HEK293 (cell line): ENCODE results near the gene FILIP1.

Experiments used
- FEZF1 ChIP-seq: fragments of 450-650 bp; formaldehyde crosslinking; IDR thresholded peaks from 2 replicates; pipeline ENCODE4 v1.5.1; 2016; ENCODE audit warnings: missing biosample characterization, missing genetic modification characterization
- KLF16 ChIP-seq: fragments of 450-650 bp; formaldehyde crosslinking; IDR thresholded peaks from 2 replicates; pipeline ENCODE4 v1.5.1; 2017; ENCODE audit warnings: missing biosample characterization, missing genetic modification characterization
- KLF9 ChIP-seq: fragments of 450-650 bp; formaldehyde crosslinking; IDR thresholded peaks from 2 replicates; pipeline ENCODE4 v1.5.1; 2016; ENCODE audit warnings: missing biosample characterization, missing genetic modification characterization, low read depth
- MYNN ChIP-seq: fragments of 450-650 bp; formaldehyde crosslinking; IDR thresholded peaks from 2 replicates; pipeline ENCODE4 v1.5.1; 2016; ENCODE audit warnings: missing biosample characterization, missing genetic modification characterization, borderline replicate concordance
- OVOL3 ChIP-seq: fragments of 450-650 bp; formaldehyde crosslinking; IDR thresholded peaks from 2 replicates; pipeline ENCODE4 v1.5.1; 2016; ENCODE audit warnings: missing biosample characterization, missing genetic modification characterization
- SP3 ChIP-seq: fragments of 450-650 bp; formaldehyde crosslinking; IDR thresholded peaks from 2 replicates; pipeline ENCODE4 v1.5.1; 2016; ENCODE audit warnings: missing biosample characterization, missing genetic modification characterization
- SP7 ChIP-seq: fragments of 450-650 bp; formaldehyde crosslinking; IDR thresholded peaks from 2 replicates; pipeline ENCODE4 v1.5.1; 2016; ENCODE audit warnings: missing biosample characterization, missing genetic modification characterization
- TCF7L2 ChIP-seq: IDR thresholded peaks from 2 replicates; pipeline ENCODE4 v1.6.1; 2011; ENCODE audit warnings: low read depth, mild to moderate bottlenecking, inconsistent platforms, low read length, moderate library complexity, borderline replicate concordance
- ZEB2 ChIP-seq: fragments of 450-650 bp; formaldehyde crosslinking; IDR thresholded peaks from 2 replicates; pipeline ENCODE4 v1.5.1; 2016; ENCODE audit warnings: missing biosample characterization, missing genetic modification characterization
- ZNF10 ChIP-seq: fragments of 450-650 bp; formaldehyde crosslinking; IDR thresholded peaks from 2 replicates; pipeline ENCODE4 v1.5.1; 2017; ENCODE audit warnings: missing biosample characterization, missing genetic modification characterization
- ZNF112 ChIP-seq: fragments of 450-650 bp; formaldehyde crosslinking; IDR thresholded peaks from 2 replicates; pipeline ENCODE4 v1.5.0; 2017; ENCODE audit warnings: missing biosample characterization, missing genetic modification characterization
- ZNF155 ChIP-seq: fragments of 450-650 bp; formaldehyde crosslinking; IDR thresholded peaks from 2 replicates; pipeline ENCODE4 v1.5.1; 2016; ENCODE audit warnings: missing biosample characterization, missing genetic modification characterization
- ZNF157 ChIP-seq: fragments of 450-650 bp; formaldehyde crosslinking; IDR thresholded peaks from 2 replicates; pipeline ENCODE4 v1.5.1; 2016; ENCODE audit warnings: missing biosample characterization, missing genetic modification characterization
- ZNF24 ChIP-seq: fragments of 450-650 bp; formaldehyde crosslinking; IDR thresholded peaks from 2 replicates; pipeline ENCODE4 v1.5.1; 2016; ENCODE audit warnings: missing biosample characterization, missing genetic modification characterization
- ZNF248 ChIP-seq: fragments of 450-650 bp; formaldehyde crosslinking; IDR thresholded peaks from 2 replicates; pipeline ENCODE4 v1.5.1; 2017; ENCODE audit warnings: missing biosample characterization, missing genetic modification characterization
- ZNF324 ChIP-seq: fragments of 450-650 bp; formaldehyde crosslinking; IDR thresholded peaks from 2 replicates; pipeline ENCODE4 v1.5.1; 2016; ENCODE audit warnings: missing biosample characterization, missing genetic modification characterization
- ZNF391 ChIP-seq: fragments of 450-650 bp; formaldehyde crosslinking; IDR thresholded peaks from 2 replicates; pipeline ENCODE4 v1.5.1; 2016; ENCODE audit warnings: low read depth, missing biosample characterization, missing genetic modification characterization, borderline replicate concordance
- ZNF394 ChIP-seq: fragments of 450-650 bp; formaldehyde crosslinking; IDR thresholded peaks from 2 replicates; pipeline ENCODE4 v1.5.1; 2016; ENCODE audit warnings: missing biosample characterization, missing genetic modification characterization, mild to moderate bottlenecking, moderate library complexity, borderline replicate concordance
- ZNF404 ChIP-seq: fragments of 450-650 bp; formaldehyde crosslinking; IDR thresholded peaks from 2 replicates; pipeline ENCODE4 v1.5.1; 2017; ENCODE audit warnings: missing biosample characterization, missing genetic modification characterization
- ZNF510 ChIP-seq: fragments of 450-650 bp; formaldehyde crosslinking; IDR thresholded peaks from 2 replicates; pipeline ENCODE4 v1.5.1; 2018; ENCODE audit warnings: mild to moderate bottlenecking, missing genetic modification characterization, missing biosample characterization; ENCODE audit not compliant: insufficient replicate concordance
- ZNF521 ChIP-seq: fragments of 450-650 bp; formaldehyde crosslinking; IDR thresholded peaks from 2 replicates; pipeline ENCODE4 v1.5.1; 2017; ENCODE audit warnings: missing biosample characterization, mild to moderate bottlenecking, missing genetic modification characterization
- ZNF561 ChIP-seq: fragments of 450-650 bp; IDR thresholded peaks from 2 replicates; pipeline ENCODE4 v1.5.1; 2018; ENCODE audit warnings: missing biosample characterization, missing genetic modification characterization, borderline replicate concordance
- ZNF585B ChIP-seq: fragments of 450-650 bp; formaldehyde crosslinking; IDR thresholded peaks from 2 replicates; pipeline ENCODE4 v1.5.1; 2016; ENCODE audit warnings: missing biosample characterization, missing genetic modification characterization
- ZNF658 ChIP-seq: fragments of 450-650 bp; formaldehyde crosslinking; IDR thresholded peaks from 2 replicates; pipeline ENCODE4; 2016; ENCODE audit warnings: missing biosample characterization, missing genetic modification characterization
- ZNF76 ChIP-seq: fragments of 450-650 bp; formaldehyde crosslinking; IDR thresholded peaks from 2 replicates; pipeline ENCODE4; 2016; ENCODE audit warnings: low read depth, missing biosample characterization, missing genetic modification characterization, borderline replicate concordance
- ZNF777 ChIP-seq: fragments of 450-650 bp; formaldehyde crosslinking; IDR thresholded peaks from 2 replicates; pipeline ENCODE4 v1.5.1; 2017; ENCODE audit warnings: missing biosample characterization, missing genetic modification characterization, borderline replicate concordance
- ZXDB ChIP-seq: fragments of 450-650 bp; formaldehyde crosslinking; IDR thresholded peaks from 2 replicates; pipeline ENCODE4 v1.5.1; 2016; ENCODE audit warnings: missing biosample characterization, missing genetic modification characterization
- TF ChIP-seq, protein P1 (sequence below): fragments of 450-650 bp; formaldehyde crosslinking; IDR thresholded peaks from 2 replicates; pipeline ENCODE4 v1.5.1; 2016; ENCODE audit warnings: missing biosample characterization, missing genetic modification characterization
- TF ChIP-seq, protein P2 (sequence below): fragments of 450-650 bp; formaldehyde crosslinking; IDR thresholded peaks from 2 replicates; pipeline ENCODE4 v1.5.1; 2017; ENCODE audit warnings: missing biosample characterization, missing genetic modification characterization
- TF ChIP-seq, protein P3 (sequence below): fragments of 450-650 bp; formaldehyde crosslinking; IDR thresholded peaks from 2 replicates; pipeline ENCODE4 v1.5.1; 2016; ENCODE audit warnings: missing biosample characterization, missing genetic modification characterization
- TF ChIP-seq, protein P4 (sequence below): fragments of 450-650 bp; formaldehyde crosslinking; IDR thresholded peaks from 2 replicates; pipeline ENCODE4 v1.5.1; 2016; ENCODE audit warnings: missing biosample characterization, missing genetic modification characterization
- TF ChIP-seq, protein P5 (sequence below): fragments of 450-650 bp; formaldehyde crosslinking; IDR thresholded peaks from 2 replicates; pipeline ENCODE4 v1.5.1; 2016; ENCODE audit warnings: missing biosample characterization, missing genetic modification characterization

Gene FILIP1

DNA sequence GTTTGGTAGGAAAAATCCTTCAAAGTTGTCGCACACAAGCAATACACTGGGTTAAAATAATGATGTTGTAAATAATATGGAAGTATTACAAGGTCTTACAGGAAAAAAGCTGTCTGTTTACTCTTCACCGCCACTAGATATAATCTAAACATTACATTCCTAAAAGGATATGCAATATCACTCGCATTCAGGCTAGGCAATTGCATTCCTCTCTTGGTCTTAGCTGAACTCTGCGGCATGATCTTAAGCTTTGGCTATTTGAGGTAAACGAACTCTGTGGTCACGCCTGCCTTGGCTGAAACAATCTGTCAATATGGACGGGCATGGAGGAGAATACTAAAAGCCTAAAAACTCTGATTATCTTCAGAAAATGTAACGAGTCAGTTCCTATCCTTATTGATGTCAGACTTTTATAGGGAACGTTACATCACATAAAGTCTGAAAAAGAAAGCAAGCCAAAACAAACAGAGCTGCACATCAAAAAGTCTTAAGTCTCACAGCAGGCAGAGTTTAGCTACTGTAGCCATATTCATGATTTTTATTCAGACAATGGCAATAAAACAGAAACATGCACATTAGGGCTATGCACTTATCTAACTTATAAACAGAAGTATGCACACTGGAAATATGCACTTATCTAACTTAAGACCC lies 30.8 kb upstream of the FILIP1 start (continued):
- TF ChIP-seq, protein P1, sequence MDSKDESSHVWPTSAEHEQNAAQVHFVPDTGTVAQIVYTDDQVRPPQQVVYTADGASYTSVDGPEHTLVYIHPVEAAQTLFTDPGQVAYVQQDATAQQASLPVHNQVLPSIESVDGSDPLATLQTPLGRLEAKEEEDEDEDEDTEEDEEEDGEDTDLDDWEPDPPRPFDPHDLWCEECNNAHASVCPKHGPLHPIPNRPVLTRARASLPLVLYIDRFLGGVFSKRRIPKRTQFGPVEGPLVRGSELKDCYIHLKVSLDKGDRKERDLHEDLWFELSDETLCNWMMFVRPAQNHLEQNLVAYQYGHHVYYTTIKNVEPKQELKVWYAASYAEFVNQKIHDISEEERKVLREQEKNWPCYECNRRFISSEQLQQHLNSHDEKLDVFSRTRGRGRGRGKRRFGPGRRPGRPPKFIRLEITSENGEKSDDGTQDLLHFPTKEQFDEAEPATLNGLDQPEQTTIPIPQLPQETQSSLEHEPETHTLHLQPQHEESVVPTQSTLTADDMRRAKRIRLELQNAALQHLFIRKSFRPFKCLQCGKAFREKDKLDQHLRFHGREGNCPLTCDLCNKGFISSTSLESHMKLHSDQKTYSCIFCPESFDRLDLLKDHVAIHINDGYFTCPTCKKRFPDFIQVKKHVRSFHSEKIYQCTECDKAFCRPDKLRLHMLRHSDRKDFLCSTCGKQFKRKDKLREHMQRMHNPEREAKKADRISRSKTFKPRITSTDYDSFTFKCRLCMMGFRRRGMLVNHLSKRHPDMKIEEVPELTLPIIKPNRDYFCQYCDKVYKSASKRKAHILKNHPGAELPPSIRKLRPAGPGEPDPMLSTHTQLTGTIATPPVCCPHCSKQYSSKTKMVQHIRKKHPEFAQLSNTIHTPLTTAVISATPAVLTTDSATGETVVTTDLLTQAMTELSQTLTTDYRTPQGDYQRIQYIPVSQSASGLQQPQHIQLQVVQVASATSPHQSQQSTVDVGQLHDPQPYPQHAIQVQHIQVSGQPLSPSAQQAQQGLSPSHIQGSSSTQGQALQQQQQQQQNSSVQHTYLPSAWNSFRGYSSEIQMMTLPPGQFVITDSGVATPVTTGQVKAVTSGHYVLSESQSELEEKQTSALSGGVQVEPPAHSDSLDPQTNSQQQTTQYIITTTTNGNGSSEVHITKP = peak; percentile 71
- TF ChIP-seq ZNF248 (tag by site-specific recombination) (no peak), ZNF404 (no peak), ZNF521 (no peak), ZNF324 (peak; percentile 60; the same call in 1 of the 2 replicates), KLF9 (0 out of 2 replicates have a peak, but pooled peaks have one; percentile 17), ZNF76 (tag by site-specific recombination) (no peak), ZNF510 (tag by site-specific recombination) (no peak), ZNF561 (tag by site-specific recombination) (peak; percentile 93), KLF16 (tag by site-specific recombination) (peak; percentile 44), ZNF10 (tag by site-specific recombination) (peak; percentile 44; the same call in 1 of the 2 replicates), SP7 (tag by site-specific recombination) (peak; percentile 81), ZXDB (tag by site-specific recombination) (peak; percentile 92), OVOL3 (tag by site-specific recombination) (peak; percentile 99), FEZF1 (tag by site-specific recombination) (peak; percentile 96), ZNF157 (tag by site-specific recombination) (no peak), ZNF112 (no peak), ZNF391 (no peak), MYNN (tag by site-specific recombination) (no peak), ZNF24 (tag by site-specific recombination) (peak; percentile 85), ZEB2 (tag by site-specific recombination) (peak; percentile 99), ZNF394 (peak; percentile 59; the same call in 1 of the 2 replicates), ZNF585B (tag by site-specific recombination) (no peak), ZNF155 (no peak), SP3 (tag by site-specific recombination) (peak; percentile 43; the same call in 1 of the 2 replicates), TCF7L2 (peak; percentile 94), ZNF658 (no peak), ZNF777 (tag by site-specific recombination) (no peak)
- TF ChIP-seq, protein P2, sequence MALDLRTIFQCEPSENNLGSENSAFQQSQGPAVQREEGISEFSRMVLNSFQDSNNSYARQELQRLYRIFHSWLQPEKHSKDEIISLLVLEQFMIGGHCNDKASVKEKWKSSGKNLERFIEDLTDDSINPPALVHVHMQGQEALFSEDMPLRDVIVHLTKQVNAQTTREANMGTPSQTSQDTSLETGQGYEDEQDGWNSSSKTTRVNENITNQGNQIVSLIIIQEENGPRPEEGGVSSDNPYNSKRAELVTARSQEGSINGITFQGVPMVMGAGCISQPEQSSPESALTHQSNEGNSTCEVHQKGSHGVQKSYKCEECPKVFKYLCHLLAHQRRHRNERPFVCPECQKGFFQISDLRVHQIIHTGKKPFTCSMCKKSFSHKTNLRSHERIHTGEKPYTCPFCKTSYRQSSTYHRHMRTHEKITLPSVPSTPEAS = peak; percentile 73
- TF ChIP-seq, protein P3, sequence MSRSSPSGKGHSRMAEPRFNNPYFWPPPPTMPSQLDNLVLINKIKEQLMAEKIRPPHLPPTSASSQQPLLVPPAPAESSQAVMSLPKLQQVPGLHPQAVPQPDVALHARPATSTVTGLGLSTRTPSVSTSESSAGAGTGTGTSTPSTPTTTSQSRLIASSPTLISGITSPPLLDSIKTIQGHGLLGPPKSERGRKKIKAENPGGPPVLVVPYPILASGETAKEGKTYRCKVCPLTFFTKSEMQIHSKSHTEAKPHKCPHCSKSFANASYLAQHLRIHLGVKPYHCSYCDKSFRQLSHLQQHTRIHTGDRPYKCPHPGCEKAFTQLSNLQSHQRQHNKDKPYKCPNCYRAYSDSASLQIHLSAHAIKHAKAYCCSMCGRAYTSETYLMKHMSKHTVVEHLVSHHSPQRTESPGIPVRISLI (tag by site-specific recombination) = peak; percentile 58; the same call in 1 of the 2 replicates
- TF ChIP-seq, protein P4, sequence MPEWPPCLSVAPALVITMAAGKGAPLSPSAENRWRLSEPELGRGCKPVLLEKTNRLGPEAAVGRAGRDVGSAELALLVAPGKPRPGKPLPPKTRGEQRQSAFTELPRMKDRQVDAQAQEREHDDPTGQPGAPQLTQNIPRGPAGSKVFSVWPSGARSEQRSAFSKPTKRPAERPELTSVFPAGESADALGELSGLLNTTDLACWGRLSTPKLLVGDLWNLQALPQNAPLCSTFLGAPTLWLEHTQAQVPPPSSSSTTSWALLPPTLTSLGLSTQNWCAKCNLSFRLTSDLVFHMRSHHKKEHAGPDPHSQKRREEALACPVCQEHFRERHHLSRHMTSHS (tag by site-specific recombination) = no peak
- TF ChIP-seq, protein P5, sequence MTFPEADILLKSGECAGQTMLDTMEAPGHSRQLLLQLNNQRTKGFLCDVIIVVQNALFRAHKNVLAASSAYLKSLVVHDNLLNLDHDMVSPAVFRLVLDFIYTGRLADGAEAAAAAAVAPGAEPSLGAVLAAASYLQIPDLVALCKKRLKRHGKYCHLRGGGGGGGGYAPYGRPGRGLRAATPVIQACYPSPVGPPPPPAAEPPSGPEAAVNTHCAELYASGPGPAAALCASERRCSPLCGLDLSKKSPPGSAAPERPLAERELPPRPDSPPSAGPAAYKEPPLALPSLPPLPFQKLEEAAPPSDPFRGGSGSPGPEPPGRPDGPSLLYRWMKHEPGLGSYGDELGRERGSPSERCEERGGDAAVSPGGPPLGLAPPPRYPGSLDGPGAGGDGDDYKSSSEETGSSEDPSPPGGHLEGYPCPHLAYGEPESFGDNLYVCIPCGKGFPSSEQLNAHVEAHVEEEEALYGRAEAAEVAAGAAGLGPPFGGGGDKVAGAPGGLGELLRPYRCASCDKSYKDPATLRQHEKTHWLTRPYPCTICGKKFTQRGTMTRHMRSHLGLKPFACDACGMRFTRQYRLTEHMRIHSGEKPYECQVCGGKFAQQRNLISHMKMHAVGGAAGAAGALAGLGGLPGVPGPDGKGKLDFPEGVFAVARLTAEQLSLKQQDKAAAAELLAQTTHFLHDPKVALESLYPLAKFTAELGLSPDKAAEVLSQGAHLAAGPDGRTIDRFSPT (tag by site-specific recombination) = peak; percentile 89; the same call in 1 of the 2 replicates
